GM21619 (cell line): ENCODE measurements around the gene IFIH1.

Experiments used
- ATAC-seq: cut with Tn5 transposase; IDR thresholded peaks from one replicate; pipeline ENCODE4 v1.9.1; 2021; ENCODE audit not compliant: unreplicated experiment

The IFIH1 gene

DNA sequence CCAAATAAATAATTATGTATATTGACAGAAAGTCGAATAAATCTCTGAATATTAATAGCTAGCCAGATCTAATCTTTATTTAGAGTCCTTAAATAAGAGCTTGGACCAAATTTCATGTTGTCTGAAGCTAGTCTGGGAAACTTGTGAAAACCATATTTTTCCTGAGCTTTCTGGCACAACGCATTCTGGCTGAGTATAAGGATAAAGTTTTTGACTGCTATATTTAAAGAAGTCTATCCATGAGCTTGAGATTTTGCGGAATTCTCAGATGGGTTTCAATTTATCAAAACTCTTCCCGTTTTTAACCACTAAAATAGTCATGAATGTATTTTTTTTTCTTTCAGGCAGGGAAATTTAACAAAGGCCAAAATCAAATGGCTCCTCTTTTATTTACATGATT is 99.1 kb downstream of the IFIH1 start:
- ATAC-seq = no peak

DNA sequence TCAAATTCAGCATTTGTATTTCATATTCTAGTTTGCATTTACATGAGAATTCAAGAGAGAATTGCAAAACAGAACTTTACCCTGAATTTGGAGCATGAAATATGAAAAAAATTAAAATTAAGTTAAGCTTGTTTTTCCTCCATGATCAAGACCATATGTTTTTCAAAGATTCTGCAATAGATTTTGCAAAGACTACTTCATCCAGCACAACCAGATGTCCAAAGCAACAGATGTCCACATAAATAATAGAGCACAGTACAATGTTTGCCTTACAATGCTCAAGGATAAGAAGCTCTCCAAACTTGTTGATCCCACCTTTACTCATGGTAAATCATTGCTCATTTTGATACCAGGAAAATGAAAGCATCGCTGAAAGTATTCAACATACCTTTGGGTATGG is 100.9 kb downstream of the IFIH1 start:
- no peak for ATAC-seq
